HepG2 (cell line): Measurements from ENCODE around the gene SGO1. TPM values are rescaled to one million over a fixed set of nuclear protein-coding genes. Genes with fewer than 3 reads are reported as not detected.

Experiments
- AGO1 ChIP-seq: fragments of 200-400 bp; formaldehyde crosslinking; IDR thresholded peaks from 2 replicates; pipeline ENCODE4 v1.6.1; 2017; ENCODE audit warnings: mild to moderate bottlenecking, low read depth, low read length, moderate library complexity; ENCODE audit not compliant: poor library complexity, severe bottlenecking
- BCL6 ChIP-seq: IDR thresholded peaks from 2 replicates; pipeline ENCODE4 v1.6.1; 2016; ENCODE audit warnings: missing genetic modification reagents, missing compliant biosample characterization
- HOXA3 ChIP-seq: sonication (generic); formaldehyde crosslinking; IDR thresholded peaks from 2 replicates; pipeline ENCODE4 v1.5.0; 2020; ENCODE audit warnings: missing genetic modification reagents
- ISL2 ChIP-seq: sonication (generic); formaldehyde crosslinking; IDR thresholded peaks from 2 replicates; pipeline ENCODE4 v1.5.0; 2020; ENCODE audit warnings: missing genetic modification reagents
- KDM1A ChIP-seq: IDR thresholded peaks from 2 replicates; pipeline ENCODE4 v1.6.1; 2016; ENCODE audit warnings: missing compliant biosample characterization
- KDM2A ChIP-seq: sonication (generic); formaldehyde crosslinking; IDR thresholded peaks from 2 replicates; pipeline ENCODE4 v1.4.0; 2020; ENCODE audit warnings: low read depth, missing genetic modification reagents, borderline replicate concordance
- KDM6A ChIP-seq: IDR thresholded peaks from 2 replicates; pipeline ENCODE4 v1.6.1; 2016; ENCODE audit warnings: low read depth
- KLF15 ChIP-seq: sonication (generic); formaldehyde crosslinking; IDR thresholded peaks from 2 replicates; pipeline ENCODE4 v1.8.1; 2023; ENCODE audit warnings: borderline replicate concordance, mild to moderate bottlenecking, inconsistent platforms, missing genetic modification reagents, mixed read lengths
- MAFG ChIP-seq: sonication (generic); formaldehyde crosslinking; IDR thresholded peaks from 2 replicates; pipeline ENCODE4 v1.5.1; 2020; ENCODE audit warnings: mild to moderate bottlenecking, missing genetic modification reagents
- RFXAP ChIP-seq: sonication (generic); formaldehyde crosslinking; IDR thresholded peaks from 2 replicates; pipeline ENCODE4 v1.4.0; 2020; ENCODE audit warnings: missing genetic modification reagents, borderline replicate concordance
- SMYD3 ChIP-seq: sonication (generic); formaldehyde crosslinking; IDR thresholded peaks from 2 replicates; pipeline ENCODE4 v1.8.1; 2023; ENCODE audit warnings: mild to moderate bottlenecking, missing genetic modification reagents
- YEATS4 ChIP-seq: sonication (generic); formaldehyde crosslinking; IDR thresholded peaks from 2 replicates; pipeline ENCODE4 v1.4.0; 2020; ENCODE audit warnings: missing genetic modification reagents, borderline replicate concordance
- ZFYVE20 ChIP-seq: sonication (generic); formaldehyde crosslinking; IDR thresholded peaks from 2 replicates; pipeline ENCODE4 v1.8.0; 2023; ENCODE audit warnings: low read depth, mild to moderate bottlenecking, moderate library complexity, missing genetic modification reagents, borderline replicate concordance
- ZKSCAN8 ChIP-seq: IDR thresholded peaks from 2 replicates; pipeline ENCODE4 v1.6.1; 2016; ENCODE audit warnings: borderline replicate concordance, missing genetic modification reagents, missing compliant biosample characterization
- ZNF232 ChIP-seq: sonication (generic); formaldehyde crosslinking; IDR thresholded peaks from 2 replicates; pipeline ENCODE4 v1.4.0; 2020; ENCODE audit warnings: missing genetic modification reagents, borderline replicate concordance
- ZNF34 ChIP-seq: sonication (generic); formaldehyde crosslinking; IDR thresholded peaks from 2 replicates; pipeline ENCODE4 v1.4.0; 2020; ENCODE audit warnings: mild to moderate bottlenecking, missing genetic modification reagents, borderline replicate concordance
- ZNF350 ChIP-seq: sonication (generic); formaldehyde crosslinking; IDR thresholded peaks from 2 replicates; pipeline ENCODE4 v1.4.0; 2020; ENCODE audit warnings: mild to moderate bottlenecking, low read depth, missing genetic modification reagents, borderline replicate concordance
- ZNF556 ChIP-seq: sonication (generic); formaldehyde crosslinking; IDR thresholded peaks from 2 replicates; pipeline ENCODE4 v1.4.0; 2020; ENCODE audit warnings: mild to moderate bottlenecking, missing genetic modification reagents, borderline replicate concordance
- ZNF614 ChIP-seq: IDR thresholded peaks from 2 replicates; pipeline ENCODE4 v1.6.1; 2018; ENCODE audit warnings: missing biosample characterization, missing genetic modification reagents, inconsistent platforms, borderline replicate concordance
- ZNF7 ChIP-seq: IDR thresholded peaks from 2 replicates; pipeline ENCODE4 v1.6.1; 2016; ENCODE audit warnings: missing biosample characterization, missing genetic modification reagents
- ZNF709 ChIP-seq: sonication (generic); formaldehyde crosslinking; IDR thresholded peaks from 2 replicates; pipeline ENCODE4 v1.5.0; 2020; ENCODE audit warnings: mild to moderate bottlenecking, missing genetic modification reagents
- ZNF792 ChIP-seq: IDR thresholded peaks from 2 replicates; pipeline ENCODE4 v1.6.1; 2016
- polyA plus RNA-seq, 8 experiments: library from polyadenylated mRNA; depleted of rRNA in 3 of 8; stranded (reverse) in 7 of 8; unstranded in 1 of 8; fragments of >200 nt; fragmentation: Illumina TruSeq in 4 of 8; extraction: Trizol in 4 of 8; gene quantifications; 2 replicates each; pipeline versions ENCODE4 v1.2.1 to v1.2.3, GENCODE V29; 2011 to 2016; ENCODE audit warnings: low read depth in 4 of 8, missing spikeins in 1 of 8, mixed read lengths in 1 of 8; ENCODE audit not compliant: insufficient read depth in 1 of 8
- total RNA-seq, 5 experiments: library from RNA; depleted of rRNA; stranded (reverse); fragments of >200 nt; fragmentation: Illumina TruSeq; extraction: Trizol; gene quantifications; 2 replicates each; pipeline ENCODE4 v1.2.3, GENCODE V29; 2016; ENCODE audit warnings: low read depth in 1 of 5
- TF ChIP-seq, protein P1 (sequence below): IDR thresholded peaks from 2 replicates; pipeline ENCODE4 v1.6.1; 2018; ENCODE audit warnings: missing genetic modification reagents, mild to moderate bottlenecking, missing compliant biosample characterization
- TF ChIP-seq, protein P2 (sequence below): IDR thresholded peaks from 2 replicates; pipeline ENCODE4 v1.6.1; 2016; ENCODE audit warnings: mild to moderate bottlenecking, missing biosample characterization, missing genetic modification reagents
- TF ChIP-seq, protein P3 (sequence below): sonication (generic); formaldehyde crosslinking; IDR thresholded peaks from 2 replicates; pipeline ENCODE4 v1.4.0; 2020; ENCODE audit warnings: mild to moderate bottlenecking, missing genetic modification reagents

SGO1 gene
- total and polyA plus RNA-seq, 2 of the 13 experiments (the other 11 are each of a cell fraction or from before 2014, with no cell fraction given): 2.1 to 16.1 TPM

DNA sequence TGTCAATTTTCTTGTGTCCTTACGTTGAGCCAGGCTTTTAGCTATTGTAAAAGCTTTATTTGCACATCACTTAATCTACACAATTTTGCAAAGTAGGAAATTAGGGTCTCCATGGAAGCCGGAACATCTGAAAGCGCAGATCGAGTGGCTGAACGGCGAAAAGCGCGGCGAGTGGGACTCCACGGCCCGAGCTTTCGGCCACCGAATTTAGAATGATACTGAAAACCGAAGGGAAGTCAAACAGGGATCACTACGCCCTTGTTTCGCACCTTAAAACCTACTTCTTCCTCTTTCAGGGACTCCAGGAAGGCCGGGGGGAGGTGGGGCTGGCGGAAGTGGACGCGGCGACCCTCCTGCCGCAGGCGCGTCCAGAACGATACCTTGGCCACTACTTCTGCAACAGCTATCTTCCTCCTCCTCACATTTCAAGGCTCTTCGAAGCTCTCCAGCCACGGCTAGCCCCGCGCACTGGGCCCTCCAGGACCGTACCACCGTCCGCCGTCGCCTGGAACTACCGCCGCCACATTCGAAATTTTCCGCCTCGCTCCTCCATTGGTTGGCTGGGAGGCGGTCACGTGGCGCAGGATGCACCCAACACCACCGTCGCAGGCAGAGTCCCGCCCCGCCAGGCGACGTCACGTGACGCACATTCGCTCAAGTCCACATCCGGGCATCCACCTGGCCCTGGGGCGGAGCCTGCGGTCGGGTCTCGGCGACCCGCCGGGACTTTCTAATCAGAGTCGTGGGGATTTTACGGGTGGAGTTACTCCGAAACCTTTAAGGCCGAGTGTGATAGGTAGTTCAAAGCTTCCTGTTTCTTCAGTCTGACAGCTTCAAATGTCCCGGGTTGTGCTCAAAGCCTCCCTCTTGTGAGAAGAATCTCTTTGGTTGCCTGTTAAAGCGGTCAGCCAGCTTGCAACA is at the start of gene SGO1 (continued):
- TF ChIP-seq YEATS4 (CRISPR knock-in tag) (peak; percentile 47; the same call in 1 of the 2 replicates), KDM6A (CRISPR knock-in tag) (no peak), ZNF556 (CRISPR knock-in tag) (peak; percentile 77; the same call in 1 of the 2 replicates), ZNF34 (CRISPR knock-in tag) (peak; percentile 33; the same call in 1 of the 2 replicates), ZNF7 (no peak), ZNF232 (CRISPR knock-in tag) (no peak), ZNF792 (CRISPR knock-in tag) (no peak; the same call in 1 of the 2 replicates), ZNF614 (CRISPR knock-in tag) (peak; percentile 77; the same call in 1 of the 2 replicates), AGO1 (peak; percentile 38), BCL6 (CRISPR knock-in tag) (peak; percentile 20; the same call in 1 of the 2 replicates), KDM1A (no peak), SMYD3 (CRISPR knock-in tag) (peak; percentile 90), ZFYVE20 (CRISPR knock-in tag) (no peak), ZNF350 (CRISPR knock-in tag) (peak; percentile 87), KLF15 (no peak), MAFG (CRISPR knock-in tag) (no peak), ISL2 (CRISPR knock-in tag) (no peak), HOXA3 (CRISPR knock-in tag) (peak; percentile 84), KDM2A (CRISPR knock-in tag) (peak; percentile 78; the same call in 1 of the 2 replicates), RFXAP (peak; percentile 61; the same call in 1 of the 2 replicates), ZKSCAN8 (CRISPR knock-in tag) (no peak), ZNF709 (CRISPR knock-in tag) (peak; percentile 65; the same call in 1 of the 2 replicates)
- TF ChIP-seq, protein P1, sequence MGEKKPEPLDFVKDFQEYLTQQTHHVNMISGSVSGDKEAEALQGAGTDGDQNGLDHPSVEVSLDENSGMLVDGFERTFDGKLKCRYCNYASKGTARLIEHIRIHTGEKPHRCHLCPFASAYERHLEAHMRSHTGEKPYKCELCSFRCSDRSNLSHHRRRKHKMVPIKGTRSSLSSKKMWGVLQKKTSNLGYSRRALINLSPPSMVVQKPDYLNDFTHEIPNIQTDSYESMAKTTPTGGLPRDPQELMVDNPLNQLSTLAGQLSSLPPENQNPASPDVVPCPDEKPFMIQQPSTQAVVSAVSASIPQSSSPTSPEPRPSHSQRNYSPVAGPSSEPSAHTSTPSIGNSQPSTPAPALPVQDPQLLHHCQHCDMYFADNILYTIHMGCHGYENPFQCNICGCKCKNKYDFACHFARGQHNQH (CRISPR knock-in tag): peak; percentile 57; the same call in 1 of the 2 replicates
- TF ChIP-seq, protein P2, sequence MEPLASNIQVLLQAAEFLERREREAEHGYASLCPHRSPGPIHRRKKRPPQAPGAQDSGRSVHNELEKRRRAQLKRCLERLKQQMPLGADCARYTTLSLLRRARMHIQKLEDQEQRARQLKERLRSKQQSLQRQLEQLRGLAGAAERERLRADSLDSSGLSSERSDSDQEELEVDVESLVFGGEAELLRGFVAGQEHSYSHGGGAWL: no peak
- TF ChIP-seq, protein P3, sequence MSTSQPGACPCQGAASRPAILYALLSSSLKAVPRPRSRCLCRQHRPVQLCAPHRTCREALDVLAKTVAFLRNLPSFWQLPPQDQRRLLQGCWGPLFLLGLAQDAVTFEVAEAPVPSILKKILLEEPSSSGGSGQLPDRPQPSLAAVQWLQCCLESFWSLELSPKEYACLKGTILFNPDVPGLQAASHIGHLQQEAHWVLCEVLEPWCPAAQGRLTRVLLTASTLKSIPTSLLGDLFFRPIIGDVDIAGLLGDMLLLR (CRISPR knock-in tag): no peak
